ENCODE results near the gene KRTAP2-1.

DNA sequence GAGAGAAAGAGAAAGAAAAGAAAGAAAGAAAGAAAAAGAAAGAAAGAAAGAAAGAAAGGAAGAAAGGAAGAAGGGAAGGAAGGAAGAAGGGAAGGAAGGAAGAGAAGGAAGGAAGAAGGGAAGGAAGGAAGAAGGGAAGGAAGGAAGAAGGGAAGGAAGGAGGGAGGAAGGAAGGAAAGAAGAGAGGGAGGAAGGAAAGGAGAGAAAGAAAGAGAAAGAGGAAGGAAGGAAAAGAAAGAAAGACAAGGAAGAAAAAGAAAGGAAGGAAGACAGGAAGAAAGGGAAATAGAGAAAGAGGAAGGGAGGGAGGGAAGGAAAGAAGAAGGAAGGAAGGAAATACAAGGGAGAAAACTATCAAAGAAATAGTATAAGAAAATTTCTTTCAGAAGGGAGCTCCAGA is 29.7 kb upstream of the KRTAP2-1 start:
- TF ChIP-seq, protein P1, sequence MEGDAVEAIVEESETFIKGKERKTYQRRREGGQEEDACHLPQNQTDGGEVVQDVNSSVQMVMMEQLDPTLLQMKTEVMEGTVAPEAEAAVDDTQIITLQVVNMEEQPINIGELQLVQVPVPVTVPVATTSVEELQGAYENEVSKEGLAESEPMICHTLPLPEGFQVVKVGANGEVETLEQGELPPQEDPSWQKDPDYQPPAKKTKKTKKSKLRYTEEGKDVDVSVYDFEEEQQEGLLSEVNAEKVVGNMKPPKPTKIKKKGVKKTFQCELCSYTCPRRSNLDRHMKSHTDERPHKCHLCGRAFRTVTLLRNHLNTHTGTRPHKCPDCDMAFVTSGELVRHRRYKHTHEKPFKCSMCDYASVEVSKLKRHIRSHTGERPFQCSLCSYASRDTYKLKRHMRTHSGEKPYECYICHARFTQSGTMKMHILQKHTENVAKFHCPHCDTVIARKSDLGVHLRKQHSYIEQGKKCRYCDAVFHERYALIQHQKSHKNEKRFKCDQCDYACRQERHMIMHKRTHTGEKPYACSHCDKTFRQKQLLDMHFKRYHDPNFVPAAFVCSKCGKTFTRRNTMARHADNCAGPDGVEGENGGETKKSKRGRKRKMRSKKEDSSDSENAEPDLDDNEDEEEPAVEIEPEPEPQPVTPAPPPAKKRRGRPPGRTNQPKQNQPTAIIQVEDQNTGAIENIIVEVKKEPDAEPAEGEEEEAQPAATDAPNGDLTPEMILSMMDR (conservative IDR thresholded peaks at IDR 0.05; ENCODE audit: low read length) = no peak
- TF ChIP-seq EZH2phosphoT487 (IDR thresholded peaks at IDR 0.05; ENCODE audit: borderline replicate concordance, low read depth, low read length) = no peak
